Measurements from ENCODE around the gene KIF26A.

DNA sequence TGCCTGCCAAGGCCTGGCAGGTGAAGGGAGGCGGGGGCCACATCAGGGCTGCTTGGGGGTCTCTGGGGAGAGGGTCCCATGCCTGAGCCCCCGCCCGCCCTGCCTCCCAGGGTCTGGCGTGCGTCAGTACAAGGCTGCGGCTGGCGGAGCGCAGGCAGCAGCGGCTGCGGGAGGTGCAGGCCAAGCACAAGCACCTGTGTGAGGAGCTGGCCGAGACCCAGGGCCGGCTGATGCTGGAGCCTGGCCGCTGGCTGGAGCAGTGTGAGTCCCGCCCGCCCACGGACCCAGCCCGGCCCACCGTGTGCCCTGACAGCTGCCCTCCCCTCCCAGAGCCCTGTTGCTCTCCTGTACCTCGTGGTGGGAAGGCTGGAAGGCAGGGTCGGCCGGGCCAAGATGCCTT, 40.7 kb downstream of the KIF26A start:
- TF ChIP-seq, protein P1, sequence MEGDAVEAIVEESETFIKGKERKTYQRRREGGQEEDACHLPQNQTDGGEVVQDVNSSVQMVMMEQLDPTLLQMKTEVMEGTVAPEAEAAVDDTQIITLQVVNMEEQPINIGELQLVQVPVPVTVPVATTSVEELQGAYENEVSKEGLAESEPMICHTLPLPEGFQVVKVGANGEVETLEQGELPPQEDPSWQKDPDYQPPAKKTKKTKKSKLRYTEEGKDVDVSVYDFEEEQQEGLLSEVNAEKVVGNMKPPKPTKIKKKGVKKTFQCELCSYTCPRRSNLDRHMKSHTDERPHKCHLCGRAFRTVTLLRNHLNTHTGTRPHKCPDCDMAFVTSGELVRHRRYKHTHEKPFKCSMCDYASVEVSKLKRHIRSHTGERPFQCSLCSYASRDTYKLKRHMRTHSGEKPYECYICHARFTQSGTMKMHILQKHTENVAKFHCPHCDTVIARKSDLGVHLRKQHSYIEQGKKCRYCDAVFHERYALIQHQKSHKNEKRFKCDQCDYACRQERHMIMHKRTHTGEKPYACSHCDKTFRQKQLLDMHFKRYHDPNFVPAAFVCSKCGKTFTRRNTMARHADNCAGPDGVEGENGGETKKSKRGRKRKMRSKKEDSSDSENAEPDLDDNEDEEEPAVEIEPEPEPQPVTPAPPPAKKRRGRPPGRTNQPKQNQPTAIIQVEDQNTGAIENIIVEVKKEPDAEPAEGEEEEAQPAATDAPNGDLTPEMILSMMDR (IDR thresholded peaks at IDR 0.05): no peak
- TF ChIP-seq POLR2A (IDR thresholded peaks at IDR 0.05): no peak

Data from lower leg skin (tissue), 3 donors.